ENCODE measurements around the gene ZNF433. TPM values are rescaled to one million over a fixed set of nuclear protein-coding genes. Genes with fewer than 3 reads are reported as not detected.

The ZNF433 gene
- total RNA-seq, 2 experiments from 2014 or later = 0.76 to 1.9 TPM

GRCh38 chr19:12055784-12056183 lies 20.3 kb upstream of the ZNF433 start:
- intact Hi-C loops (cut with micrococcal nuclease; ENCODE audit: unreplicated experiment) = loop anchor here (5.0 kb wide), 2 partner anchors 133 to 258 kb away; partner anchors contain the start of gene ZNF491
- DNase-seq (ENCODE audit: low spot score) = no peak
- POLR2A ChIA-PET = no interaction called here
- no peaks in the 10 kb centered on the region for H3K9me2 ChIP-seq (ENCODE audit: insufficient read depth, low read length)
- no peaks in the 10 kb centered on the region for H3K36me3 ChIP-seq (ENCODE audit: insufficient read depth, low read length)
- TF ChIP-seq EZH2phosphoT487 (IDR thresholded peaks at IDR 0.05; ENCODE audit: borderline replicate concordance, low read depth, low read length) = no peak
- TF ChIP-seq CTCF (conservative IDR thresholded peaks at IDR 0.05; ENCODE audit: low read length) = no peak
- no peaks in the 10 kb centered on the region for H3K79me2 ChIP-seq (ENCODE audit: insufficient read depth, low read depth, low read length)
- no peak overlapping the region for H2AFZ ChIP-seq (ENCODE audit: low read length)
- no TSS peak for BruUV-seq (replicated peaks)
- no peaks in the 10 kb centered on the region for H3K9me3 ChIP-seq (ENCODE audit: low read length)
- peaks cover 13% of the 10 kb centered on the region for H3K4me1 ChIP-seq (ENCODE audit: insufficient read depth, low read length, poor library complexity, severe bottlenecking)
- H3K4me3 ChIP-seq (ENCODE audit: low read depth, low read length, poor library complexity, severe bottlenecking) = no peak overlapping the region
- no peaks in the 10 kb centered on the region for H4K20me1 ChIP-seq (ENCODE audit: insufficient read depth, low read length)
- no peak overlapping the region for H3K27ac ChIP-seq (ENCODE audit: low read depth, low read length, poor library complexity, severe bottlenecking)
- CTCF ChIA-PET (ENCODE audit: unreplicated experiment) = no interaction called here
- no peak overlapping the region for H3K4me2 ChIP-seq (ENCODE audit: low read length)

- BruUV-seq (replicated peaks) = no TSS peak
- no peaks in the 10 kb centered on the region for H3K36me3 ChIP-seq (ENCODE audit: insufficient read depth, low read length)
- H3K4me3 ChIP-seq (ENCODE audit: low read depth, low read length, poor library complexity, severe bottlenecking) = peak within 1 kb of the TSS; percentile 81
- peak; percentile 82 for DNase-seq (ENCODE audit: low spot score)
- no peak within 1 kb of the TSS for H3K27ac ChIP-seq (ENCODE audit: low read depth, low read length, poor library complexity, severe bottlenecking)
- peak within 1 kb of the TSS; percentile 89 for H3K4me2 ChIP-seq (ENCODE audit: low read length)
- peaks cover 9% of the 10 kb centered on the region for H3K4me1 ChIP-seq (ENCODE audit: insufficient read depth, low read length, poor library complexity, severe bottlenecking)
- no peaks in the 10 kb centered on the region for H3K9me3 ChIP-seq (ENCODE audit: low read length)
- TF ChIP-seq EZH2phosphoT487 (IDR thresholded peaks at IDR 0.05; ENCODE audit: borderline replicate concordance, low read depth, low read length) (no peak), CTCF (conservative IDR thresholded peaks at IDR 0.05; ENCODE audit: low read length) (peak; percentile 59)
- intact Hi-C loops (cut with micrococcal nuclease; ENCODE audit: unreplicated experiment) = loop anchor here (2.0 kb wide), 1 partner anchor 172 kb away; no protein-coding TSS in a partner anchor
- no peaks in the 10 kb centered on the region for H3K9me2 ChIP-seq (ENCODE audit: insufficient read depth, low read length)
- ChIA-PET CTCF (ENCODE audit: unreplicated experiment) (no interaction called here), POLR2A (interaction anchor here (0.6 to 0.9 kb wide), 3 partner anchors 15 to 271 kb away, joined by 3 read pairs; no protein-coding TSS in a partner anchor)
- H2AFZ ChIP-seq (ENCODE audit: low read length) = peak within 1 kb of the TSS; percentile 85
- H4K20me1 ChIP-seq (ENCODE audit: insufficient read depth, low read length) = no peaks in the 10 kb centered on the region
- no peaks in the 10 kb centered on the region for H3K79me2 ChIP-seq (ENCODE audit: insufficient read depth, low read depth, low read length)
Measured at GRCh38 chr19:12052497-12053169, 17.2 kb upstream of the ZNF433 start, which contains the start of gene ZNF878. ZNF878 (minus strand) TSS chr19:12052961; CDS start chr19:12052801, 160 bp downstream.

- no peak for TF ChIP-seq CTCF (conservative IDR thresholded peaks at IDR 0.05; ENCODE audit: low read length)
- no peak for TF ChIP-seq EZH2phosphoT487 (IDR thresholded peaks at IDR 0.05; ENCODE audit: borderline replicate concordance, low read depth, low read length)
- Histone ChIP-seq H3K79me2 (ENCODE audit: insufficient read depth, low read depth, low read length) (no peaks in the 10 kb centered on the region), H3K4me3 (ENCODE audit: low read depth, low read length, poor library complexity, severe bottlenecking) (peak overlapping the region; percentile 81), H3K4me2 (ENCODE audit: low read length) (peak overlapping the region; percentile 89), H3K9me3 (ENCODE audit: low read length) (no peaks in the 10 kb centered on the region), H3K9me2 (ENCODE audit: insufficient read depth, low read length) (no peaks in the 10 kb centered on the region), H4K20me1 (ENCODE audit: insufficient read depth, low read length) (no peaks in the 10 kb centered on the region), H3K27ac (ENCODE audit: low read depth, low read length, poor library complexity, severe bottlenecking) (no peak overlapping the region), H3K4me1 (ENCODE audit: insufficient read depth, low read length, poor library complexity, severe bottlenecking) (peaks cover 9% of the 10 kb centered on the region), H3K36me3 (ENCODE audit: insufficient read depth, low read length) (no peaks in the 10 kb centered on the region), H2AFZ (ENCODE audit: low read length) (peak overlapping the region; percentile 85)
- BruUV-seq (replicated peaks) = no TSS peak
- no peak for DNase-seq (ENCODE audit: low spot score)
- ChIA-PET POLR2A (no interaction called here), CTCF (ENCODE audit: unreplicated experiment) (no interaction called here)
- intact Hi-C loops (cut with micrococcal nuclease; ENCODE audit: unreplicated experiment) = loop anchor here (2.0 kb wide), 1 partner anchor 171 kb away; no protein-coding TSS in a partner anchor
Measured at GRCh38 chr19:12052091-12052496, 16.6 kb upstream of the ZNF433 start.
